Smooth muscle cell (in vitro differentiated cells): ENCODE data around the gene CDH15. TPM values are rescaled to one million over a fixed set of nuclear protein-coding genes. Genes with fewer than 3 reads are reported as not detected.

ENCODE experiments used
- DNase-seq: peaks from one replicate; lab custom pipeline; 2025; ENCODE audit not compliant: unreplicated experiment; lab: John Stamatoyannopoulos, UW
- H2AFZ ChIP-seq: fragments of 200-600 bp; sonication (generic); 2 replicates; pipeline ENCODE4 v1.6.0; 2016; ENCODE audit warnings: antibody characterized with exemption, low read depth, mild to moderate bottlenecking
- H3F3A ChIP-seq: fragments of 200-600 bp; sonication (generic); 2 replicates; pipeline ENCODE4 v1.6.0; 2017; ENCODE audit warnings: antibody characterized with exemption, low read depth
- H3K27ac ChIP-seq: fragments of 200-600 bp; sonication (generic); 2 replicates; pipeline ENCODE4 v1.5.1; 2016; ENCODE audit warnings: low read depth, mild to moderate bottlenecking
- H3K27me3 ChIP-seq: fragments of 200-600 bp; sonication (generic); 2 replicates; pipeline ENCODE4 v1.6.1; 2016; ENCODE audit warnings: low read depth, mild to moderate bottlenecking
- H3K36me3 ChIP-seq: fragments of 200-600 bp; sonication (generic); 2 replicates; pipeline ENCODE4 v1.5.1; 2016; ENCODE audit warnings: low read depth
- H3K4me1 ChIP-seq: fragments of 200-600 bp; sonication (generic); 2 replicates; pipeline ENCODE4 v1.5.1; 2016; ENCODE audit warnings: low read depth
- H3K4me2 ChIP-seq: fragments of 200-600 bp; sonication (generic); 2 replicates; pipeline ENCODE4 v1.6.0; 2016; ENCODE audit warnings: mild to moderate bottlenecking
- H3K4me3 ChIP-seq: fragments of 200-600 bp; sonication (generic); 2 replicates; pipeline ENCODE4 v1.5.1; 2016; ENCODE audit warnings: mild to moderate bottlenecking
- H3K79me2 ChIP-seq: fragments of 200-600 bp; sonication (generic); 2 replicates; pipeline ENCODE4 v1.6.0; 2016; ENCODE audit warnings: low read depth, mild to moderate bottlenecking
- H3K9ac ChIP-seq: fragments of 200-600 bp; sonication (generic); 2 replicates; pipeline ENCODE4 v1.6.0; 2016; ENCODE audit warnings: low read depth
- H3K9me3 ChIP-seq: fragments of 200-600 bp; sonication (generic); replicated peaks from 2 replicates; pipeline ENCODE4 v1.5.1; 2016; ENCODE audit warnings: low read depth
- H4K20me1 ChIP-seq: fragments of 200-600 bp; sonication (generic); 2 replicates; pipeline ENCODE4 v1.6.0; 2016; ENCODE audit warnings: low read depth
- CTCF ChIP-seq: fragments of 200-600 bp; sonication (generic); IDR thresholded peaks from 2 replicates; pipeline ENCODE4 v1.5.1; 2017; ENCODE audit warnings: borderline replicate concordance, mild to moderate bottlenecking, antibody characterized with exemption; ENCODE audit not compliant: insufficient read depth, poor library complexity, severe bottlenecking
- WGBS: methylation state at CpG from one replicate; pipeline ENCODE4 v1.1.7; 2016; ENCODE audit warnings: low lambda C conversion rate; 5-methylcytosine and 5-hydroxymethylcytosine counted together
- polyA plus RNA-seq: library from polyadenylated mRNA; unstranded; fragments of >200 nt; fragmentation: Nextera tagmentation; extraction: Ambion mirVana; gene quantifications from 2 replicates; pipeline ENCODE4 v1.2.1, GENCODE V29; 2016
- total RNA-seq: library from RNA; depleted of rRNA; stranded (reverse); fragments of >200 nt; gene quantifications from 2 replicates; pipeline ENCODE4 v1.2.3, GENCODE V29; 2014

CDH15 gene
- total and polyA plus RNA-seq, 2 experiments from 2014 or later = 0.36 to 1.4 TPM

GRCh38 chr16:89200124-89200849, 28.7 kb downstream of the CDH15 start, which contains the start of gene SLC22A31:
TSS of gene SLC22A31 (minus strand) at chr16:89200537. CDS start at chr16:89200501, 36 bp downstream.
- H3K4me1 ChIP-seq = no peaks in the 10 kb centered on the region
- no peak within 1 kb of the TSS for H2AFZ ChIP-seq
- H3K36me3 ChIP-seq = no peaks in the 10 kb centered on the region
- H4K20me1 ChIP-seq = no peaks in the 10 kb centered on the region
- H3K9me3 ChIP-seq = no peaks in the 10 kb centered on the region
- H3K27me3 ChIP-seq = peaks cover 65% of the 10 kb centered on the region
- no peaks in the 10 kb centered on the region for H3F3A ChIP-seq
- H3K4me3 ChIP-seq = peak within 1 kb of the TSS; percentile 16
- 37% methylated on average over 27 of the region's 28 CpGs for WGBS
- no peak within 1 kb of the TSS for H3K9ac ChIP-seq
- DNase-seq = no peak
- no peak for TF ChIP-seq CTCF
- H3K27ac ChIP-seq = no peak within 1 kb of the TSS
- peak within 1 kb of the TSS; percentile 78 for H3K4me2 ChIP-seq
- H3K79me2 ChIP-seq = no peaks in the 10 kb centered on the region

GRCh38 chr16:89200850-89201411, 29.4 kb downstream of the CDH15 start:
- no peaks in the 10 kb centered on the region for H3K9me3 ChIP-seq
- no peak overlapping the region for H3K27ac ChIP-seq
- H3K9ac ChIP-seq = no peak overlapping the region
- no peaks in the 10 kb centered on the region for H4K20me1 ChIP-seq
- DNase-seq = no peak
- WGBS = 5% methylated on average over 28 of the region's 58 CpGs
- no peaks in the 10 kb centered on the region for H3K4me1 ChIP-seq
- TF ChIP-seq CTCF = no peak
- peak overlapping the region; percentile 48 for H3K4me2 ChIP-seq
- H3K4me3 ChIP-seq = no peak overlapping the region
- H3K36me3 ChIP-seq = no peaks in the 10 kb centered on the region
- peaks cover 69% of the 10 kb centered on the region for H3K27me3 ChIP-seq
- no peaks in the 10 kb centered on the region for H3F3A ChIP-seq
- no peak overlapping the region for H2AFZ ChIP-seq
- no peaks in the 10 kb centered on the region for H3K79me2 ChIP-seq

- H3K27ac ChIP-seq = no peak overlapping the region
- peak overlapping the region; percentile 34 for H3K4me3 ChIP-seq
- peaks cover 69% of the 10 kb centered on the region for H3K27me3 ChIP-seq
- H3K9me3 ChIP-seq = no peaks in the 10 kb centered on the region
- H2AFZ ChIP-seq = no peak overlapping the region
- TF ChIP-seq CTCF = no peak
- peak overlapping the region; percentile 78 for H3K4me2 ChIP-seq
- H3K36me3 ChIP-seq = no peaks in the 10 kb centered on the region
- no peaks in the 10 kb centered on the region for H3K4me1 ChIP-seq
- no peaks in the 10 kb centered on the region for H4K20me1 ChIP-seq
- H3K9ac ChIP-seq = no peak overlapping the region
- peak; percentile 19 for DNase-seq
- no peaks in the 10 kb centered on the region for H3F3A ChIP-seq
- WGBS = 3% methylated on average over 34 of the region's 111 CpGs
- H3K79me2 ChIP-seq = no peaks in the 10 kb centered on the region
These were observed 30.2 kb downstream of the CDH15 start for GRCh38 chr16:89201439-89202377.
